ENCODE data around the gene MEGF6.

DNA sequence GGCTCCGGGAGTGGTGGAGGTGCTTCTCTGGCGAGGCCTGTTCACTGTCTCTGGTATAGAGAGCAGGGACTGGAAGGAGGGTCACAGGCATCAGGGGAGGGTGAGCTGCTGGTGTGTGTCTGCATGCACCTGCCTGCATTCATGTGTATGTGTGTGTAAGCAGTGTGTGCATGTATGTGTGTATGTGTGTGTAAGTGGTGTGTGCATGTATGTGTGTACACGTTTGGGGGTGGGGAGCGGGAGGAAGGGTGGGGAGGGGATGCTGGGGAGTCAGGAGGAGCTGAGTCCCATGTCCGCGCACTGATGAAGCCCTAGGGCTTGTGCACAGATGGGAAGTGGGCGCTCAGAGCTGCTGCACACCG lies 107.8 kb downstream of the MEGF6 start:
- TF ChIP-seq CTCF (IDR thresholded peaks at IDR 0.05; ENCODE audit: poor library complexity), result no peak
- TF ChIP-seq EZH2 (IDR thresholded peaks at IDR 0.05; ENCODE audit: borderline replicate concordance), result no peak
- TF ChIP-seq EZH2phosphoT487 (IDR thresholded peaks at IDR 0.05; ENCODE audit: low read depth, severe bottlenecking, unreplicated experiment), result no peak

Data from hepatocyte (in vitro differentiated cells).